PFSK-1 (cell line): Measurements from ENCODE around the gene MUC2.

ENCODE experiments used
- POLR2AphosphoS5 ChIP-seq: IDR thresholded peaks from 2 replicates; pipeline ENCODE4 v1.6.1; 2012; ENCODE audit warnings: low read depth, mild to moderate bottlenecking, control low read depth, low read length, moderate library complexity
- REST ChIP-seq, 2 experiments: IDR thresholded peaks; 2 replicates each; pipeline versions ENCODE4 v1.6.1 to v1.8.0; 2011 to 2012; ENCODE audit warnings: low read depth in 2 of 2, low read length in 2 of 2, control low read depth in 1 of 2, inconsistent platforms in 1 of 2, mild to moderate bottlenecking in 1 of 2, moderate library complexity in 1 of 2; ENCODE audit not compliant: insufficient read depth in 1 of 2
- SIN3A ChIP-seq: IDR thresholded peaks from 2 replicates; pipeline ENCODE4 v1.6.1; 2012; ENCODE audit warnings: mild to moderate bottlenecking, low read length, moderate library complexity, borderline replicate concordance; ENCODE audit not compliant: insufficient read depth
- TAF1 ChIP-seq: IDR thresholded peaks from 2 replicates; pipeline ENCODE4 v1.6.1; 2012; ENCODE audit warnings: low read length, control low read depth, borderline replicate concordance; ENCODE audit not compliant: insufficient read depth

GRCh38 chr11:1049911-1050580 lies 24.6 kb upstream of the MUC2 start:
- TF ChIP-seq REST (IDR thresholded peaks at IDR 0.05; ENCODE audit: insufficient read depth in 1 of 2, low read depth in 2 of 2, low read length in 2 of 2) (no peak), POLR2AphosphoS5 (no peak), TAF1 (no peak), SIN3A (no peak)
